K562 (cell line): ENCODE measurements around the gene PPIH. TPM values are rescaled to one million over a fixed set of nuclear protein-coding genes. Genes with fewer than 3 reads are reported as not detected.

Source experiments
- ATF4 ChIP-seq: fragments of 450-650 bp; formaldehyde crosslinking; IDR thresholded peaks from 2 replicates; pipeline ENCODE4 v1.4.0; 2022; ENCODE audit warnings: mild to moderate bottlenecking, moderate library complexity
- CTCFL ChIP-seq: IDR thresholded peaks from 2 replicates; pipeline ENCODE4 v1.6.1; 2011; ENCODE audit warnings: borderline replicate concordance, low read depth, mild to moderate bottlenecking, moderate library complexity, low read length; ENCODE audit not compliant: insufficient read depth, poor library complexity, severe bottlenecking
- GMEB1 ChIP-seq: fragments of 250-450 bp; sonication (Bioruptor Pico); IDR thresholded peaks from 2 replicates; pipeline ENCODE4 v1.4.0; 2020; ENCODE audit warnings: mild to moderate bottlenecking
- HDAC6 ChIP-seq: IDR thresholded peaks from 2 replicates; pipeline ENCODE4 v1.6.1; 2012; ENCODE audit warnings: low read depth, mild to moderate bottlenecking, control low read depth, inconsistent platforms, low read length, moderate library complexity
- HNRNPK ChIP-seq: fragments of 200-400 bp; formaldehyde crosslinking; IDR thresholded peaks from one replicate; pipeline ENCODE4 v1.6.1; 2018; ENCODE audit warnings: mild to moderate bottlenecking, low read depth, low read length; ENCODE audit not compliant: poor library complexity, severe bottlenecking
- MAZ ChIP-seq, 2 experiments: fragments of 450-650 bp in 1 of 2; sonication (generic) in 1 of 2; formaldehyde crosslinking; IDR thresholded peaks in 1 of 2; conservative IDR thresholded peaks in 1 of 2; 2 replicates each; pipeline versions ENCODE4 v1.4.0 to v1.5.0; 2020; ENCODE audit warnings: mild to moderate bottlenecking in 1 of 2, missing genetic modification reagents in 1 of 2
- MXI1 ChIP-seq: IDR thresholded peaks from 2 replicates; pipeline ENCODE4 v1.6.1; 2011; ENCODE audit warnings: low read depth, mild to moderate bottlenecking, improper control_type of control experiment, low read length
- NFXL1 ChIP-seq: fragments of 450-650 bp; formaldehyde crosslinking; IDR thresholded peaks from 2 replicates; pipeline ENCODE4 v1.4.0; 2021; ENCODE audit warnings: mild to moderate bottlenecking
- RBM34 ChIP-seq: fragments of 200-400 bp; formaldehyde crosslinking; IDR thresholded peaks from 2 replicates; pipeline ENCODE4 v1.6.1; 2018; ENCODE audit warnings: low read length, borderline replicate concordance; ENCODE audit not compliant: insufficient read depth
- RFX7 ChIP-seq: fragments of 250-450 bp; sonication (Bioruptor Pico); IDR thresholded peaks from 2 replicates; pipeline ENCODE4 v1.5.1; 2021; ENCODE audit warnings: mild to moderate bottlenecking
- TAF7 ChIP-seq: fragments of 450-650 bp; IDR thresholded peaks from 2 replicates; pipeline ENCODE4 v1.6.1; 2016; ENCODE audit warnings: missing genetic modification characterization, missing compliant biosample characterization
- TFAP4 ChIP-seq: sonication (generic); formaldehyde crosslinking; IDR thresholded peaks from 2 replicates; pipeline ENCODE4 v1.8.0; 2022; ENCODE audit warnings: missing genetic modification reagents, mild to moderate bottlenecking, moderate library complexity, borderline replicate concordance
- TFE3 ChIP-seq: fragments of 450-650 bp; formaldehyde crosslinking; IDR thresholded peaks from 2 replicates; pipeline ENCODE4 v1.4.0; 2020; ENCODE audit warnings: mild to moderate bottlenecking, mixed read lengths
- USF1 ChIP-seq: sonication (generic); formaldehyde crosslinking; IDR thresholded peaks from 2 replicates; pipeline ENCODE4 v1.9.0; 2022; ENCODE audit warnings: mild to moderate bottlenecking, missing genetic modification reagents
- YY1 ChIP-seq, 3 experiments: IDR thresholded peaks; 2 replicates each; pipeline ENCODE4 v1.6.1; 2011; ENCODE audit warnings: low read length in 2 of 3, mild to moderate bottlenecking in 2 of 3, moderate library complexity in 2 of 3, borderline replicate concordance in 1 of 3, control low read depth in 1 of 3, low read depth in 1 of 3; ENCODE audit not compliant: insufficient read depth in 3 of 3, insufficient replicate concordance in 2 of 3, control insufficient read depth in 1 of 3, insufficient read length in 1 of 3; ENCODE audit errors: extremely low read depth in 1 of 3
- ZNF282 ChIP-seq: sonication (generic); formaldehyde crosslinking; IDR thresholded peaks from 2 replicates; pipeline ENCODE4 v1.8.1; 2023; ENCODE audit warnings: missing genetic modification reagents
- ZSCAN29 ChIP-seq: fragments of 450-650 bp; IDR thresholded peaks from 2 replicates; pipeline ENCODE4 v1.6.1; 2017
- polyA plus RNA-seq, 8 experiments: library from polyadenylated mRNA; depleted of rRNA in 4 of 8; stranded (reverse) in 5 of 8; unstranded in 3 of 8; fragments of >200 nt; fragmentation: Nextera tagmentation in 2 of 8; fragmentation: Illumina TruSeq in 1 of 8; extraction: Ambion mirVana in 2 of 8; extraction: Trizol in 1 of 8; gene quantifications; 2 replicates each; pipeline versions ENCODE4 v1.2.1 to v1.2.3, GENCODE V29; 2011 to 2014; ENCODE audit warnings: inconsistent platforms in 1 of 8, missing spikeins in 1 of 8
- total RNA-seq, 7 experiments: library from RNA; depleted of rRNA in 6 of 7; stranded (reverse); fragments of >200 nt in 6 of 7; fragmentation: Illumina TruSeq in 2 of 7; extraction: Trizol in 2 of 7; gene quantifications; 2 replicates each; pipeline versions ENCODE4 v1.2.1 to v1.2.3, GENCODE V29; 2011 to 2021; ENCODE audit warnings: low replicate concordance in 1 of 7

The PPIH gene
- total and polyA plus RNA-seq, 9 of the 15 experiments (the other 6 are each of a cell fraction or from before 2014, with no cell fraction given), result 197 to 470 (median 277) TPM

- TF ChIP-seq USF1 (CRISPR knock-in tag) (peak; percentile 91), CTCFL (no peak), HDAC6 (no peak), YY1 (IDR thresholded peaks at IDR 0.05; ENCODE audit: borderline replicate concordance in 1 of 3, control insufficient read depth in 1 of 3, extremely low read depth in 1 of 3, insufficient read depth in 3 of 3, insufficient read length in 1 of 3, insufficient replicate concordance in 2 of 3, low read depth in 1 of 3, low read length in 2 of 3) (peak in 1 of 3 experiments; percentile 21), TFAP4 (CRISPR knock-in tag) (peak; percentile 50; the same call in 1 of the 2 replicates), RBM34 (no peak), NFXL1 (no peak), TAF7 (no peak), ZSCAN29 (peak; percentile 69; the same call in 1 of the 2 replicates), MXI1 (peak; percentile 97), GMEB1 (CRISPR knock-in tag) (peak; percentile 74), TFE3 (CRISPR knock-in tag) (peak; percentile 34), ATF4 (CRISPR knock-in tag) (peak; percentile 28; the same call in 1 of the 2 replicates), RFX7 (no peak), MAZ (CRISPR knock-in tag; conservative IDR thresholded peaks at IDR 0.05 in 1 of 2, IDR thresholded peaks at IDR 0.05 in 1 of 2) (peak; percentile 53 to 85; a peak in 3 of 4 replicates), ZNF282 (CRISPR knock-in tag) (0 out of 2 replicates have a peak, but pooled peaks have one; percentile 71), HNRNPK (no peak)
These were observed 24.7 kb downstream of the PPIH start (continued) for GRCh38 chr1:42682739-42683531.
